HG02623 (cell line): ENCODE measurements around the gene A2ML1.
"Not testable (repeated sequence)": the region's sequence is repeated elsewhere in the genome, so short reads cannot be mapped to it uniquely, and the experiment has no call there.

Experiments used
- ATAC-seq: cut with Tn5 transposase; IDR thresholded peaks from one replicate; pipeline ENCODE4 v1.9.1; 2021; ENCODE audit warnings: moderate library complexity; ENCODE audit not compliant: unreplicated experiment

A2ML1 gene

DNA sequence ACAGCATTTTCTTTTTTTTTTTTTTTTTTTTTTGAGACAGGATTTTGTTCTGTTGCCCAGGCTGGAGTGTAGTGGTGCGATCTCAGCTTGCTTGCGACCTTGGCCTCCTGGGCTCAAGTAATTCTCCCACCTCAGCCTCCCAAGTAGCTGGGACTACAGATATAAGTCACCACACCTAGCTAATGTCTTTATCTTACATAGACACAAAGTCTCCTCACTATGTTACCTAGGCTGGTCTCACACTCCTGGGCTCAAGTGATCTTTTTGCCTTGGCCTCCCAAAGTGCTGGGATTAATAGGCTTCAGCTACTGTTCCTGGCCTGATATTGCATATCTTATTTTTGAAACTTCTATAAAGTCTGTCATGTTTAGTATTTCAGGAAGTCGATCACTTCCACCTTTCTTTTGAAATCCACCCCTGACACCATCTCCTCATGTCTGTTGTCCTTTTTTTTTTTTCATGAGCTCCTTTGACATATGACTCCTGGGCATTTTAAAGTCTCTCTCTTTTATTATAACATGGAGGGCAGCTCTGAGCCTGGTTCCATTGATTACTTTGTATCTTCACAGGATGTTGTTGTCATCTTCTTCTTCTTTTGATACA lies 5.9 kb upstream of the A2ML1 start:
- no peak for ATAC-seq

GRCh38 chr12:8817856-8818255 lies 4.6 kb upstream of the A2ML1 start:
- no peak for ATAC-seq

- ATAC-seq = no peak
These were observed 3.9 kb upstream of the A2ML1 start for GRCh38 chr12:8818526-8818925.

GRCh38 chr12:8819666-8819980 lies 2.8 kb upstream of the A2ML1 start:
- ATAC-seq = no peak

GRCh38 chr12:8820676-8821407 lies 1.6 kb upstream of the A2ML1 start:
- ATAC-seq = not testable (repeated sequence)

DNA sequence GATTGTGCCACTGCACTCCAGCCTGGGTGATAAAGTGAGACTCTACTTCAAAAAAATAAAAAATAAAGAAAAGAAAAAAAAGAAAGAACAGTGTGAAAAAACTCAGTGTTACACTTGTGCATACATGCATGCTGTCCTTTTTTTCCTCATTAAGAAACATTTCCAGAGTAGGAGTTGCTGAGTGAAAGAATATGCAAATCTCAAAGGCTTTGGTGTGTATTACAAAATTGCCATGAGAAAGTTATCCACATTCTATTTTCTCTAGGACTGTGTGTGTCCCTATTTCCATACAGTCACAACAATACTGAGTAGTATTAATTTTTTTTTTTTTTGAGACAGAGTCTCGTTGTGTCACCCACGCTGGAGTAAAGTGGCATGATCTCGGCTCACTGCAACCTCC lies 830 bp upstream of the A2ML1 start:
- no peak for ATAC-seq

- ATAC-seq = no peak
These were observed 1.3 kb downstream of the A2ML1 start for GRCh38 chr12:8823565-8824300.

DNA sequence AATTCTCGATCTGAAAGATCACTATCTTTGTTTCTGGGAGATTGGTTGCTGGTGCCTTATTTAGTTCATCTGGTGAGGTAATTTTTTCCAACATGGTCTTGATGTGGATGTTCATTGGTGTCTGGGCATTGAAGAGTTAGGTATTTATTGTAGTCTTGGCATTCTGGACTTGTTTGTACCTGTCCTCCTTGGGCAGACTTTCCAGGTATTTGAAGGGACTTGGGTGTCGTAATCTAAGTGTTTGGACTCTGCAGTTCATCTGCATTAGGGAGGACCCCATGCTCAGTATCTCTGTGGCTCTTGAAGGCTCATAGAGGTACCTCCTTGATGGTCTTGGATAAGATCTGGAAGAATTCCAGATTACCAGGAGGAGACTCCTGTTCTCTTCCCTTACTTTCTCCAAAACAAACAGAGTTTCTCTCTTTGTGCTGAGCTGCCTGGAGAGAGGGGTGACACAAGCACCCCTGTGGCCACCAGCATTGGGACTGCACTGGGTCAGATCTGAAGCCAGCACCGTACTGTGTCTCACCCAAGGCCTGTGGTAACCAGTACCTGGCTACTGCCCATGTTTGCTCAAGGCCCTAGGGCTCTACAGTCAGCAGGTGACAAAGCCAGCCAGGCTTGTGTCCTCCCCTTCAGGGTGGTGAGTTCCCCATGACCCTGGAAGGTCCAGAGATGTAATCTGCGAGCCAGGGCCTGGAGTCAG lies 5.3 kb downstream of the A2ML1 start:
- ATAC-seq = no peak

- no peak for ATAC-seq
These were observed 6.1 kb downstream of the A2ML1 start for GRCh38 chr12:8828257-8829124.

DNA sequence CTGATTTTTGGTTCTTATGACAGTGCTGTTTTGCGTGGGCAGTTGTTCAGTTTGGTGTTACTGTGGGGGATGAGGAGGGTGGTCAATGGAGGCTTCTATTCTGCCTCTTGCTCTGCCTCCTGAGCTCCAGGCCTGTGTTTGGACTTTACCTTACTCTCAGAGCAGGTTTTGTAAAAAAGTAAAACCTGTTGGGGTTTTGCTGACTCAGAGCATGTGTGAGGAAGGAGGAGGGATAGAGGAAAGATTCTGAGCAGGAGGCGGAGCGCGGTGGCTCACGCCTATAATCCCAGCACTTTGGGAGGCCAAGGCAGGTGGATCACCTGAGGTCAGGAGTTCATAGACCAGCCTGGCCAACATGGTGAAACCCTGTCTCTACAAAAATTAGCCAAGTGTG lies 6.7 kb downstream of the A2ML1 start:
- ATAC-seq = no peak

DNA sequence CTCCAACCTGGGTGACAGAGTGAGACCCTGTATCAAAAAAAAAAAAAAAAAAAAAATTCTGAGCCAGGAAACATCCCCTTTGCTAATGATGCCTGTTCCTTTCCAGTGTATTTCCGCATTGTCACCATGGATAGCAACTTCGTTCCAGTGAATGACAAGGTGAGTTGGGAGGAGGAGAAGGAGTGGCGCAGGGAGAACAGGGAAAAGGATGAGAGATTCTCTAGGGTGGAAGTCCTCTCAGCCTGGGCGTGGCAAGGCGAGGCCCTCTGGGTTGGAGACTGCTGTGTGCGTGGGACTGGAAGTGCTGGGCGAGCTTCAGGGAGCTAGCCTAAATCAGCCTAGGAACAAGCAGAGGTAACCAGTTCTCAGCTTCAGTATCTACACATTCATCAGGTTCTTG lies 7.2 kb downstream of the A2ML1 start:
- no peak for ATAC-seq

- no peak for ATAC-seq
These were observed 8.7 kb downstream of the A2ML1 start for GRCh38 chr12:8831116-8831515.

DNA sequence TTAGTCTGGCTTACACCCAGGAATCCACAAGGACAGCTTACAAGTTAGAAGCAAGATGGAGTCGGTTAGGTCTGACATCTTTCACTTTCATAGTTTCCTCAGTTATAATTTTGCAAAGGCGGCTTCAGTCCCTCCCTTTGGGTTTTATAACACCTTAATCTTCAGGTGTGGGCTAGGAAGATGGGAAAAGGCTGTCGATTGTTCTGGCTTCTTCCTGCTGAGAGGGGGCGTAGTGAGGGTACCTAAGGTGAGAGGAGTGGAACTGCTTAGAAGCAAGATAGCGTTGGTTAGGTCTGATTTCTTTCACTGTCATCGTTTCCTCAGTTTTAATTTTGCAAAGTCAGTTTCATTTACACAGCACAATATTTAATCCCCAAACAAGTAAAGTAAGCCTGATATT lies 10.1 kb downstream of the A2ML1 start:
- ATAC-seq = no peak

- ATAC-seq = no peak
These were observed 11.8 kb downstream of the A2ML1 start for GRCh38 chr12:8834230-8834629.

DNA sequence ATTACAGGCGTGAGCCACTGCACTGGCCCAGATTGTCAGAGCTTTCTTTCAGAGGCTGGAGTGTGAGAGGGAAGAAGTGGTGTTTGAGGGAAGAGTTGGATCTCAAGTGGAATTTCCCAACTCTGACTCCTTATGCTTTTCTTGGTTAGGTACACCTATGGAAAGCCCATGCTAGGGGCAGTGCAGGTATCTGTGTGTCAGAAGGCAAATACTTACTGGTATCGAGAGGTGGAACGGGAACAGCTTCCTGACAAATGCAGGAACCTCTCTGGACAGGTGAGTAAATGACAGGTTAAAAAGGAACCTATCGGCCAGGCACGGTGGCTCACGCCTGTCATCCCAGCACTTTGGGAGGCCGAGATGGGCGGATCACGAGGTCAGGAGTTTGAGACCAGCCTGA lies 14.9 kb downstream of the A2ML1 start:
- no peak for ATAC-seq

GRCh38 chr12:8840321-8840720 lies 17.9 kb downstream of the A2ML1 start:
- no peak for ATAC-seq

DNA sequence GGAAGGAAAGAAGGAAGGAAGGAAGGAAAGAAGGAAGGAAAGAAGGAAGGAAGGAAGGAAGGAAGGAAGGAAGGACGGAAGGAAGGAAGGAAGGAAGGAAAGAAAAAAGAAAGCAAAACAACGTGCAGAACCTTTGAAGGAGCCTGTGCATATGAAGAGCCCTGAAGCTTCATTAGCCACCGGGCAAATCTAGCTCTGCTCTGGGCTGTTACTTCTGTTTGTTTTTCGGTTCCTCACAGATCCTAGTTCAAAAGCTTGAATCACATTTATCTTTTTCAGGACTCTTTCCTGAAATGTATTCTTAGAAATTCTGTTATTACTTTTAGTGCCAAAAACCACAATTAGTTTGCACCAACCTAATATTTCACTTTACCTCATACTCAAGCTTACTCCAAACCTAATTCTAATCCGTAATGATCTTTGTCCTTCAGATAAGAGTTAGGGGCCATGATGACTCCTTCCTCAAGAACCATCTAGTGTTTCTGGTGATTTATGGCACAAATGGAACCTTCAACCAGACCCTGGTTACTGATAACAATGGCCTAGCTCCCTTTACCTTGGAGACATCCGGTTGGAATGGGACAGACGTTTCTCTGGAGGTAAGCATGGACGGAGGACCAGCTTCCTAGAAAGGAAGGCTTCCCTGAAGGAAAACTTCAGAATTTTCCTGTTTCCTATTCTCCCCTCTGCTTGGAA lies 18.7 kb downstream of the A2ML1 start:
- ATAC-seq = no peak

DNA sequence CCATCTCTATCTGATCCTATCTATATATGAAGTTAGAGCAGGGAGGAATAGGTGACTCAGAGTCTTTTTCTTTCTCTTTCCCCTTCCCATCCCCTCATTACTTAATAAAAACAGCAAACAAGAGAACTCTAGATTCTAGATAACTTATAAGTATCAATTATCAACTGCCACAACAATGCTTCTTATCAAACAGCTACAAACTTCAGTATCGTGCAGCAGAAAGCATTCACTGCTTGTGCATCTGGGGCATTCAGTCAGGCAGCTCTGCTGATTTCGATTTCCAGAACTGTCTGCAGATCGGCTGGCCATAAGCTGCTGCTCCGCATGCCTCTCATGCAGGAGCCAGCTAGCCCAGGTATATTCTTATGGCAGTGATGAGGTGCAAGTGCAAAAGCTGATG lies 19.4 kb downstream of the A2ML1 start:
- no peak for ATAC-seq

DNA sequence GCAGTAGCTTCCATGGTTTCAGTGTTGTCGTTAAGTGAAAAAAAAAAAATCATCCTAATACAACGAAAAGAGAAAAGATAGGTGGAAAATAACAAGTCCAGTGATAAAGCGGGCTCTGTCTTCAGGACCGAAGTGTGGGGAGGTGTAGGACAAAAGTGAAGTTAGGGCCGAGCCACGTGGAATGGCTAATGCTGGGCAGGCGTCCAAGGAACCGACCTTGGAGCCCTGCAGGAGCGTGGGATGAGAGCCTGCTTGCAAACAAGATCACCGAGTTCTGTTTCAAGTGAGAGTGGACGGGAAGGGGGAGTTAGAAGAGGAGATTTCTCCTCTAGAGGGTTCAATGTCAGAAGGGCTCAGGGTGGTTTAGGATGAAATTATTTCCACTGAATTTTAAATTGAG lies 22.2 kb downstream of the A2ML1 start:
- no peak for ATAC-seq

DNA sequence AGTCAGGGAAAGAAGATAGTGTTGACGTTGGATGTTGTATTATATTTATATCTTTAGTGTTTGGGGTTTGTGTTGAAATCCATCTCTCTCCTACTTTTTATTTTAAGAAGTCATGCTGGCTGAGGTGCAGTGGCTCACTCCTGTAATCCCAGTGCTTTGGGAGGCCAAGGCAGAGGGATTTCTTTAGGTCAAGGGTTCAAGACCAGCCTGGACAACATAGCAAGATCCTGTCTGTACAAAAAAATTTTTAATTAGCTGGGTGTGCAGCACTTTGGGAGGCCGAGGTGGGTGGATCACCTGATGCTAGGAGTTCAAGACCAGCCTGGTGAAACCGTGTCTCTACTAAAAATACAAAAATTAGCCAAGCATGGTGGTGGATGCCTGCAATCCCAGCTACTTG lies 23.9 kb downstream of the A2ML1 start:
- no peak for ATAC-seq
